Measurements from ENCODE around the gene MRPL36. TPM values are rescaled to one million over a fixed set of nuclear protein-coding genes. Genes with fewer than 3 reads are reported as not detected.

The MRPL36 gene
- total RNA-seq, 1 experiment from 2014 or later: 61.2 TPM

DNA sequence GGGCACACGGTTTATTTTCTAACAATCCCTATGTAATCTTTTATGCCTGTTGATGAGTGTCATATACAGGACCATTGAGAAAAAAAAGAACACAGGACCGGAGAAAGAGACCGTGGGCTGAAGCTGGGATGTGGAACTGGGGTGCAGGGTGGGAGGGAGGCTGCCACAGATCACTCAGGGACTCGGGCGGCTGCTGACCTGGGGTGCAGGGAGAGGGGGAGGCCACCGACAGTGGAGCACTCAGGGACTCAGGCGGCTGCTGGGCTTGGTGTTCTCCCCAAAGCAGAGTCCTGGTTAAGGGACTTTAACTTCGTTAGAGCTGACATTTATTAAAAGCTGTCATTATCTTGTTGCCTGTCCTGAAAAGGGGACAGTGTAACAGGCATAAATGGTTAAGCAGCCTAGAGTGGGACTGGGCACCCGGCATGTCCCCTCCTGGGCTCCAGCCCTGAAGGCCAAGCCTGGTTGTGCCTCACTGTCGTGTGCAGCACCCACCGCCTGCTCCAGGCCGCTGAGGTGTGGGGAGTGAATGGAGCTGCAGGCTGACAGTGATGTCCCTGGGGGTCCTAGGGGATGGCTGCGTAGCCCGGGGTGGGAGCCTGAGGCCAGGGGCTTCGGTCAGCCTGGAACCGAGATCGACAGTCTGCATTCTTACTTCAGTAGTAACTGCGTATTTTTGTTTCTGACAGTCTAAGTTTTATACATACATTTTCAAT is 15.6 kb upstream of the MRPL36 start:
- Mint-ChIP-seq H3K27ac (no peak overlapping the region), H3K27me3 (ENCODE audit: low read depth) (no peaks in the 10 kb centered on the region), H3K4me1 (peaks cover 21% of the 10 kb centered on the region), H3K4me3 (no peak overlapping the region), H3K36me3 (peaks cover 89% of the 10 kb centered on the region), H3K9me3 (no peaks in the 10 kb centered on the region)
- DNase-seq (ENCODE audit: low spot score) (no peak), ATAC-seq (no peak)
- TF ChIP-seq ZNF396 (CRISPR knock-in tag; IDR thresholded peaks at IDR 0.05; ENCODE audit: borderline replicate concordance) (no peak), GTF2I (CRISPR knock-in tag; conservative IDR thresholded peaks at IDR 0.05) (no peak), TEAD1 (CRISPR knock-in tag; IDR thresholded peaks at IDR 0.05) (no peak), GABPB1 (CRISPR knock-in tag; IDR thresholded peaks at IDR 0.05) (no peak), MYBL2 (CRISPR knock-in tag; IDR thresholded peaks at IDR 0.05) (no peak), NR3C1 (CRISPR knock-in tag; conservative IDR thresholded peaks at IDR 0.05; ENCODE audit: low read depth) (no peak), ZNF671 (CRISPR knock-in tag; IDR thresholded peaks at IDR 0.05) (no peak), TEAD4 (CRISPR knock-in tag; IDR thresholded peaks at IDR 0.05) (no peak), TP53 (CRISPR knock-in tag; IDR thresholded peaks at IDR 0.05) (no peak)
- TF ChIP-seq, protein P1, sequence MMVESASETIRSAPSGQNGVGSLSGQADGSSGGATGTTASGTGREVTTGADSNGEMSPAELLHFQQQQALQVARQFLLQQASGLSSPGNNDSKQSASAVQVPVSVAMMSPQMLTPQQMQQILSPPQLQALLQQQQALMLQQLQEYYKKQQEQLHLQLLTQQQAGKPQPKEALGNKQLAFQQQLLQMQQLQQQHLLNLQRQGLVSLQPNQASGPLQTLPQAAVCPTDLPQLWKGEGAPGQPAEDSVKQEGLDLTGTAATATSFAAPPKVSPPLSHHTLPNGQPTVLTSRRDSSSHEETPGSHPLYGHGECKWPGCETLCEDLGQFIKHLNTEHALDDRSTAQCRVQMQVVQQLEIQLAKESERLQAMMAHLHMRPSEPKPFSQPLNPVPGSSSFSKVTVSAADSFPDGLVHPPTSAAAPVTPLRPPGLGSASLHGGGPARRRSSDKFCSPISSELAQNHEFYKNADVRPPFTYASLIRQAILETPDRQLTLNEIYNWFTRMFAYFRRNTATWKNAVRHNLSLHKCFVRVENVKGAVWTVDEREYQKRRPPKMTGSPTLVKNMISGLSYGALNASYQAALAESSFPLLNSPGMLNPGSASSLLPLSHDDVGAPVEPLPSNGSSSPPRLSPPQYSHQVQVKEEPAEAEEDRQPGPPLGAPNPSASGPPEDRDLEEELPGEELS (CRISPR knock-in tag; IDR thresholded peaks at IDR 0.05): no peak
- TF ChIP-seq, protein P2, sequence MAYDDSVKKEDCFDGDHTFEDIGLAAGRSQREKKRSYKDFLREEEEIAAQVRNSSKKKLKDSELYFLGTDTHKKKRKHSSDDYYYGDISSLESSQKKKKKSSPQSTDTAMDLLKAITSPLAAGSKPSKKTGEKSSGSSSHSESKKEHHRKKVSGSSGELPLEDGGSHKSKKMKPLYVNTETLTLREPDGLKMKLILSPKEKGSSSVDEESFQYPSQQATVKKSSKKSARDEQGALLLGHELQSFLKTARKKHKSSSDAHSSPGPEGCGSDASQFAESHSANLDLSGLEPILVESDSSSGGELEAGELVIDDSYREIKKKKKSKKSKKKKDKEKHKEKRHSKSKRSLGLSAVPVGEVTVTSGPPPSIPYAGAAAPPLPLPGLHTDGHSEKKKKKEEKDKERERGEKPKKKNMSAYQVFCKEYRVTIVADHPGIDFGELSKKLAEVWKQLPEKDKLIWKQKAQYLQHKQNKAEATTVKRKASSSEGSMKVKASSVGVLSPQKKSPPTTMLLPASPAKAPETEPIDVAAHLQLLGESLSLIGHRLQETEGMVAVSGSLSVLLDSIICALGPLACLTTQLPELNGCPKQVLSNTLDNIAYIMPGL (CRISPR knock-in tag; IDR thresholded peaks at IDR 0.05): no peak
- TF ChIP-seq, protein P3, sequence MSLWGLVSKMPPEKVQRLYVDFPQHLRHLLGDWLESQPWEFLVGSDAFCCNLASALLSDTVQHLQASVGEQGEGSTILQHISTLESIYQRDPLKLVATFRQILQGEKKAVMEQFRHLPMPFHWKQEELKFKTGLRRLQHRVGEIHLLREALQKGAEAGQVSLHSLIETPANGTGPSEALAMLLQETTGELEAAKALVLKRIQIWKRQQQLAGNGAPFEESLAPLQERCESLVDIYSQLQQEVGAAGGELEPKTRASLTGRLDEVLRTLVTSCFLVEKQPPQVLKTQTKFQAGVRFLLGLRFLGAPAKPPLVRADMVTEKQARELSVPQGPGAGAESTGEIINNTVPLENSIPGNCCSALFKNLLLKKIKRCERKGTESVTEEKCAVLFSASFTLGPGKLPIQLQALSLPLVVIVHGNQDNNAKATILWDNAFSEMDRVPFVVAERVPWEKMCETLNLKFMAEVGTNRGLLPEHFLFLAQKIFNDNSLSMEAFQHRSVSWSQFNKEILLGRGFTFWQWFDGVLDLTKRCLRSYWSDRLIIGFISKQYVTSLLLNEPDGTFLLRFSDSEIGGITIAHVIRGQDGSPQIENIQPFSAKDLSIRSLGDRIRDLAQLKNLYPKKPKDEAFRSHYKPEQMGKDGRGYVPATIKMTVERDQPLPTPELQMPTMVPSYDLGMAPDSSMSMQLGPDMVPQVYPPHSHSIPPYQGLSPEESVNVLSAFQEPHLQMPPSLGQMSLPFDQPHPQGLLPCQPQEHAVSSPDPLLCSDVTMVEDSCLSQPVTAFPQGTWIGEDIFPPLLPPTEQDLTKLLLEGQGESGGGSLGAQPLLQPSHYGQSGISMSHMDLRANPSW (CRISPR knock-in tag; conservative IDR thresholded peaks at IDR 0.05; ENCODE audit: low read depth): no peak
- TF ChIP-seq, protein P4, sequence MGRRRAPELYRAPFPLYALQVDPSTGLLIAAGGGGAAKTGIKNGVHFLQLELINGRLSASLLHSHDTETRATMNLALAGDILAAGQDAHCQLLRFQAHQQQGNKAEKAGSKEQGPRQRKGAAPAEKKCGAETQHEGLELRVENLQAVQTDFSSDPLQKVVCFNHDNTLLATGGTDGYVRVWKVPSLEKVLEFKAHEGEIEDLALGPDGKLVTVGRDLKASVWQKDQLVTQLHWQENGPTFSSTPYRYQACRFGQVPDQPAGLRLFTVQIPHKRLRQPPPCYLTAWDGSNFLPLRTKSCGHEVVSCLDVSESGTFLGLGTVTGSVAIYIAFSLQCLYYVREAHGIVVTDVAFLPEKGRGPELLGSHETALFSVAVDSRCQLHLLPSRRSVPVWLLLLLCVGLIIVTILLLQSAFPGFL (CRISPR knock-in tag; IDR thresholded peaks at IDR 0.05; ENCODE audit: borderline replicate concordance): no peak
- TF ChIP-seq, protein P5, sequence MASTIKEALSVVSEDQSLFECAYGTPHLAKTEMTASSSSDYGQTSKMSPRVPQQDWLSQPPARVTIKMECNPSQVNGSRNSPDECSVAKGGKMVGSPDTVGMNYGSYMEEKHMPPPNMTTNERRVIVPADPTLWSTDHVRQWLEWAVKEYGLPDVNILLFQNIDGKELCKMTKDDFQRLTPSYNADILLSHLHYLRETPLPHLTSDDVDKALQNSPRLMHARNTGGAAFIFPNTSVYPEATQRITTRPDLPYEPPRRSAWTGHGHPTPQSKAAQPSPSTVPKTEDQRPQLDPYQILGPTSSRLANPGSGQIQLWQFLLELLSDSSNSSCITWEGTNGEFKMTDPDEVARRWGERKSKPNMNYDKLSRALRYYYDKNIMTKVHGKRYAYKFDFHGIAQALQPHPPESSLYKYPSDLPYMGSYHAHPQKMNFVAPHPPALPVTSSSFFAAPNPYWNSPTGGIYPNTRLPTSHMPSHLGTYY (CRISPR knock-in tag; IDR thresholded peaks at IDR 0.05): no peak
- TF ChIP-seq, protein P6, sequence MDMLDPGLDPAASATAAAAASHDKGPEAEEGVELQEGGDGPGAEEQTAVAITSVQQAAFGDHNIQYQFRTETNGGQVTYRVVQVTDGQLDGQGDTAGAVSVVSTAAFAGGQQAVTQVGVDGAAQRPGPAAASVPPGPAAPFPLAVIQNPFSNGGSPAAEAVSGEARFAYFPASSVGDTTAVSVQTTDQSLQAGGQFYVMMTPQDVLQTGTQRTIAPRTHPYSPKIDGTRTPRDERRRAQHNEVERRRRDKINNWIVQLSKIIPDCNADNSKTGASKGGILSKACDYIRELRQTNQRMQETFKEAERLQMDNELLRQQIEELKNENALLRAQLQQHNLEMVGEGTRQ (CRISPR knock-in tag; IDR thresholded peaks at IDR 0.05): no peak
- TF ChIP-seq, protein P7, sequence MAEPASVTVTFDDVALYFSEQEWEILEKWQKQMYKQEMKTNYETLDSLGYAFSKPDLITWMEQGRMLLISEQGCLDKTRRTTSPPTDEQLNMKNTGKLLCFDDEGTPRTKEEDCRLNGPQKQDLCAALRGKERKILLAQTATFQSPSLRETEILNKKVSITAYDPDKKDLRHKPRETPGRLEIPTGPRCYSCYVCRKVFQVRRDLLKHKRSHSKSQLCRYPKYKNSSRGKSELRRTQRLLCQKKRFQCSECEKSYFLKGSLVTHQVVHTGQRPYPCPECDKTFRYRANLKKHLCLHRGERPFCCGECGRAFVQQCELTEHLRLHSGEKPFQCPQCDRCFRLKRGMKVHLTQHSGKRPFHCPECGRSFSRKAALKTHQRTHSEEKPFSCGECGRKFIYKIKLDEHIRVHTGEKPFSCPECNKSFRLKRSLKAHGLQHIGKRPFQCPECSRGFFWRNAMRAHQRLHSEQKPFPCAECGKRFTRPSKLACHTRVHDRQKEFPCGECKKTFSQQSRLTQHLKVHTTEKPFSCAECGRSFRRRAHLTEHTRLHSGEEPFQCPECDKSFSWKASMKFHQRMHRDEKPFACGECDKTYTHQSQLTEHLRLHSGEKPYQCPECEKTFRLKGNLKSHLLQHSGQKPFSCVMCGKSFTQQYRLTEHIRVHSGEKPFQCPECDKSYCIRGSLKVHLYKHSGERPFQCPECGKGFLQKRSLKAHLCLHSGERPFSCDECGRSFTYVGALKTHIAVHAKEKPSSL (CRISPR knock-in tag; conservative IDR thresholded peaks at IDR 0.05): no peak
- TF ChIP-seq, protein P8, sequence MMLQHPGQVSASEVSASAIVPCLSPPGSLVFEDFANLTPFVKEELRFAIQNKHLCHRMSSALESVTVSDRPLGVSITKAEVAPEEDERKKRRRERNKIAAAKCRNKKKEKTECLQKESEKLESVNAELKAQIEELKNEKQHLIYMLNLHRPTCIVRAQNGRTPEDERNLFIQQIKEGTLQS (CRISPR knock-in tag; conservative IDR thresholded peaks at IDR 0.05): no peak
- TF ChIP-seq, protein P9, sequence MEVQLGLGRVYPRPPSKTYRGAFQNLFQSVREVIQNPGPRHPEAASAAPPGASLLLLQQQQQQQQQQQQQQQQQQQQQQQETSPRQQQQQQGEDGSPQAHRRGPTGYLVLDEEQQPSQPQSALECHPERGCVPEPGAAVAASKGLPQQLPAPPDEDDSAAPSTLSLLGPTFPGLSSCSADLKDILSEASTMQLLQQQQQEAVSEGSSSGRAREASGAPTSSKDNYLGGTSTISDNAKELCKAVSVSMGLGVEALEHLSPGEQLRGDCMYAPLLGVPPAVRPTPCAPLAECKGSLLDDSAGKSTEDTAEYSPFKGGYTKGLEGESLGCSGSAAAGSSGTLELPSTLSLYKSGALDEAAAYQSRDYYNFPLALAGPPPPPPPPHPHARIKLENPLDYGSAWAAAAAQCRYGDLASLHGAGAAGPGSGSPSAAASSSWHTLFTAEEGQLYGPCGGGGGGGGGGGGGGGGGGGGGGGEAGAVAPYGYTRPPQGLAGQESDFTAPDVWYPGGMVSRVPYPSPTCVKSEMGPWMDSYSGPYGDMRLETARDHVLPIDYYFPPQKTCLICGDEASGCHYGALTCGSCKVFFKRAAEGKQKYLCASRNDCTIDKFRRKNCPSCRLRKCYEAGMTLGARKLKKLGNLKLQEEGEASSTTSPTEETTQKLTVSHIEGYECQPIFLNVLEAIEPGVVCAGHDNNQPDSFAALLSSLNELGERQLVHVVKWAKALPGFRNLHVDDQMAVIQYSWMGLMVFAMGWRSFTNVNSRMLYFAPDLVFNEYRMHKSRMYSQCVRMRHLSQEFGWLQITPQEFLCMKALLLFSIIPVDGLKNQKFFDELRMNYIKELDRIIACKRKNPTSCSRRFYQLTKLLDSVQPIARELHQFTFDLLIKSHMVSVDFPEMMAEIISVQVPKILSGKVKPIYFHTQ (CRISPR knock-in tag; IDR thresholded peaks at IDR 0.05): no peak
- TF ChIP-seq, protein P10, sequence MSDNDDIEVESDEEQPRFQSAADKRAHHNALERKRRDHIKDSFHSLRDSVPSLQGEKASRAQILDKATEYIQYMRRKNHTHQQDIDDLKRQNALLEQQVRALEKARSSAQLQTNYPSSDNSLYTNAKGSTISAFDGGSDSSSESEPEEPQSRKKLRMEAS (CRISPR knock-in tag; IDR thresholded peaks at IDR 0.05): no peak
- CTCF ChIA-PET: interaction anchor here (1.1 to 1.2 kb wide), 2 partner anchors 10 to 145 kb away, joined by 3 read pairs; no protein-coding TSS in a partner anchor
- POLR2A ChIA-PET: no interaction called here
